ENCODE results near the gene LARP4B.
A peak's percentile ranks its signal among the peaks of the same experiment; 100 is the strongest.

Gene LARP4B

GRCh38 chr10:929960-930624 is 1.4 kb downstream of the LARP4B start:
- peak overlapping the region; percentile 88 for H3K9ac ChIP-seq (ENCODE audit: low read length)
- no peak overlapping the region for H4K8ac ChIP-seq (ENCODE audit: low read depth, low read length)
- H2AK5ac ChIP-seq (ENCODE audit: low read length), result peak overlapping the region; percentile 18
- H3K23ac ChIP-seq (ENCODE audit: low read length), result no peak overlapping the region
- peaks cover 10% of the 10 kb centered on the region for H3K79me1 ChIP-seq (ENCODE audit: low read length)
- peaks cover 39% of the 10 kb centered on the region for H3K79me2 ChIP-seq (ENCODE audit: control insufficient read depth, insufficient read depth, low read length, poor library complexity)
- H3K36me3 ChIP-seq (ENCODE audit: control insufficient read depth in 1 of 2, insufficient read depth in 2 of 2, low read length in 2 of 2), result peaks cover 9% of the 10 kb centered on the region in 2 experiments
- H3K18ac ChIP-seq (ENCODE audit: low read length), result no peak overlapping the region
- H3K4me2 ChIP-seq (ENCODE audit: low read length), result peak overlapping the region; percentile 98
- no peak overlapping the region for H2BK120ac ChIP-seq (ENCODE audit: insufficient read depth, low read length, poor library complexity)
- H2BK12ac ChIP-seq (ENCODE audit: low read length), result no peak overlapping the region
- H2AFZ ChIP-seq (ENCODE audit: insufficient read depth, low read length, poor library complexity), result no peak overlapping the region
- no peak overlapping the region for H4K12ac ChIP-seq (ENCODE audit: low read depth, low read length)
- H3K27ac ChIP-seq (ENCODE audit: low read depth, low read length), result peak overlapping the region; percentile 93
- DNase-seq, result peak in 1 of 2 donors; percentile 20
- H4K91ac ChIP-seq (ENCODE audit: low read depth, low read length), result peak overlapping the region; percentile 32
- H3K9me3 ChIP-seq (ENCODE audit: insufficient read depth, low read depth, low read length), result no peaks in the 10 kb centered on the region
- H3K27me3 ChIP-seq (ENCODE audit: insufficient read depth, low read length), result no peaks in the 10 kb centered on the region
- peak overlapping the region; percentile 90 for H3K4ac ChIP-seq (ENCODE audit: low read depth, low read length)
- peaks cover 2 to 4% of the 10 kb centered on the region in 2 experiments for H3K4me1 ChIP-seq (ENCODE audit: control insufficient read depth in 1 of 2, insufficient read depth in 2 of 2, low read length in 2 of 2)
- no peak overlapping the region for H3K14ac ChIP-seq (ENCODE audit: low read length)
- peak overlapping the region; percentile 25 for H2BK5ac ChIP-seq (ENCODE audit: low read depth, low read length, poor library complexity)
- WGBS (ENCODE audit: extremely low coverage, insufficient coverage, insufficient read length), result no CpG with 5 or more reads among the region's 14 CpGs
- H3K4me3 ChIP-seq (ENCODE audit: low read depth, low read length), result peak overlapping the region; percentile 86

GRCh38 chr10:927131-927530 is 4.4 kb downstream of the LARP4B start:
- Histone ChIP-seq H2BK120ac (ENCODE audit: insufficient read depth, low read length, poor library complexity) (no peak overlapping the region), H4K8ac (ENCODE audit: low read depth, low read length) (no peak overlapping the region), H3K14ac (ENCODE audit: low read length) (no peak overlapping the region), H3K4me3 (ENCODE audit: low read depth, low read length) (no peak overlapping the region), H2BK12ac (ENCODE audit: low read length) (no peak overlapping the region), H3K18ac (ENCODE audit: low read length) (no peak overlapping the region), H2AK5ac (ENCODE audit: low read length) (no peak overlapping the region), H3K36me3 (ENCODE audit: control insufficient read depth in 1 of 2, insufficient read depth in 2 of 2, low read length in 2 of 2) (peaks cover 13% of the 10 kb centered on the region in 2 experiments), H3K9ac (ENCODE audit: low read length) (no peak overlapping the region), H2BK5ac (ENCODE audit: low read depth, low read length, poor library complexity) (no peak overlapping the region), H3K9me3 (ENCODE audit: insufficient read depth, low read depth, low read length) (no peaks in the 10 kb centered on the region), H3K27ac (ENCODE audit: low read depth, low read length) (no peak overlapping the region), H3K79me1 (ENCODE audit: low read length) (peaks cover 10% of the 10 kb centered on the region), H2AFZ (ENCODE audit: insufficient read depth, low read length, poor library complexity) (no peak overlapping the region), H3K4ac (ENCODE audit: low read depth, low read length) (peak overlapping the region; percentile 86), H3K27me3 (ENCODE audit: insufficient read depth, low read length) (no peaks in the 10 kb centered on the region), H3K4me1 (ENCODE audit: control insufficient read depth in 1 of 2, insufficient read depth in 2 of 2, low read length in 2 of 2) (peaks cover 3 to 4% of the 10 kb centered on the region in 2 experiments), H3K23ac (ENCODE audit: low read length) (no peak overlapping the region), H4K91ac (ENCODE audit: low read depth, low read length) (no peak overlapping the region), H4K12ac (ENCODE audit: low read depth, low read length) (no peak overlapping the region), H3K79me2 (ENCODE audit: control insufficient read depth, insufficient read depth, low read length, poor library complexity) (peaks cover 49% of the 10 kb centered on the region), H3K4me2 (ENCODE audit: low read length) (no peak overlapping the region)
- DNase-seq, result no peak
- WGBS (ENCODE audit: extremely low coverage, insufficient coverage, insufficient read length), result no CpG with 5 or more reads among the region's 2 CpGs

GRCh38 chr10:926075-926698 is 5.3 kb downstream of the LARP4B start:
- peaks cover 48% of the 10 kb centered on the region for H3K79me2 ChIP-seq (ENCODE audit: control insufficient read depth, insufficient read depth, low read length, poor library complexity)
- no peaks in the 10 kb centered on the region for H3K27me3 ChIP-seq (ENCODE audit: insufficient read depth, low read length)
- no peak overlapping the region for H3K4me2 ChIP-seq (ENCODE audit: low read length)
- H2BK12ac ChIP-seq (ENCODE audit: low read length), result no peak overlapping the region
- H2AFZ ChIP-seq (ENCODE audit: insufficient read depth, low read length, poor library complexity), result no peak overlapping the region
- H3K4ac ChIP-seq (ENCODE audit: low read depth, low read length), result peak overlapping the region; percentile 86
- WGBS (ENCODE audit: extremely low coverage, insufficient coverage, insufficient read length), result no CpG with 5 or more reads among the region's 4 CpGs
- no peak overlapping the region for H3K23ac ChIP-seq (ENCODE audit: low read length)
- no peak overlapping the region for H2BK120ac ChIP-seq (ENCODE audit: insufficient read depth, low read length, poor library complexity)
- H2AK5ac ChIP-seq (ENCODE audit: low read length), result no peak overlapping the region
- H3K14ac ChIP-seq (ENCODE audit: low read length), result no peak overlapping the region
- no peak overlapping the region for H3K18ac ChIP-seq (ENCODE audit: low read length)
- peaks cover 5% of the 10 kb centered on the region for H3K79me1 ChIP-seq (ENCODE audit: low read length)
- H3K27ac ChIP-seq (ENCODE audit: low read depth, low read length), result no peak overlapping the region
- H3K36me3 ChIP-seq (ENCODE audit: control insufficient read depth in 1 of 2, insufficient read depth in 2 of 2, low read length in 2 of 2), result peaks cover 14 to 15% of the 10 kb centered on the region in 2 experiments
- no peak for DNase-seq
- H3K4me3 ChIP-seq (ENCODE audit: low read depth, low read length), result no peak overlapping the region
- H3K4me1 ChIP-seq (ENCODE audit: control insufficient read depth in 1 of 2, insufficient read depth in 2 of 2, low read length in 2 of 2), result peaks cover 4 to 8% of the 10 kb centered on the region in 2 experiments
- H4K12ac ChIP-seq (ENCODE audit: low read depth, low read length), result no peak overlapping the region
- H2BK5ac ChIP-seq (ENCODE audit: low read depth, low read length, poor library complexity), result no peak overlapping the region
- H4K91ac ChIP-seq (ENCODE audit: low read depth, low read length), result no peak overlapping the region
- H3K9me3 ChIP-seq (ENCODE audit: insufficient read depth, low read depth, low read length), result no peaks in the 10 kb centered on the region
- H4K8ac ChIP-seq (ENCODE audit: low read depth, low read length), result no peak overlapping the region
- no peak overlapping the region for H3K9ac ChIP-seq (ENCODE audit: low read length)

GRCh38 chr10:924524-924859 is 7.0 kb downstream of the LARP4B start:
- no peak overlapping the region for H3K14ac ChIP-seq (ENCODE audit: low read length)
- no CpG with 5 or more reads among the region's 4 CpGs for WGBS (ENCODE audit: extremely low coverage, insufficient coverage, insufficient read length)
- no peak overlapping the region for H3K9ac ChIP-seq (ENCODE audit: low read length)
- H4K12ac ChIP-seq (ENCODE audit: low read depth, low read length), result no peak overlapping the region
- H3K9me3 ChIP-seq (ENCODE audit: insufficient read depth, low read depth, low read length), result no peaks in the 10 kb centered on the region
- H4K8ac ChIP-seq (ENCODE audit: low read depth, low read length), result no peak overlapping the region
- H4K91ac ChIP-seq (ENCODE audit: low read depth, low read length), result no peak overlapping the region
- H3K36me3 ChIP-seq (ENCODE audit: control insufficient read depth in 1 of 2, insufficient read depth in 2 of 2, low read length in 2 of 2), result peaks cover 15% of the 10 kb centered on the region in 2 experiments
- peak overlapping the region; percentile 7 for H3K4ac ChIP-seq (ENCODE audit: low read depth, low read length)
- no peaks in the 10 kb centered on the region for H3K27me3 ChIP-seq (ENCODE audit: insufficient read depth, low read length)
- H3K79me1 ChIP-seq (ENCODE audit: low read length), result no peaks in the 10 kb centered on the region
- no peak overlapping the region for H2AFZ ChIP-seq (ENCODE audit: insufficient read depth, low read length, poor library complexity)
- no peak overlapping the region for H2BK5ac ChIP-seq (ENCODE audit: low read depth, low read length, poor library complexity)
- no peak overlapping the region for H3K27ac ChIP-seq (ENCODE audit: low read depth, low read length)
- no peak overlapping the region for H3K4me3 ChIP-seq (ENCODE audit: low read depth, low read length)
- no peak overlapping the region for H3K4me2 ChIP-seq (ENCODE audit: low read length)
- H2BK120ac ChIP-seq (ENCODE audit: insufficient read depth, low read length, poor library complexity), result no peak overlapping the region
- H2AK5ac ChIP-seq (ENCODE audit: low read length), result no peak overlapping the region
- no peak overlapping the region for H3K18ac ChIP-seq (ENCODE audit: low read length)
- no peak overlapping the region for H2BK12ac ChIP-seq (ENCODE audit: low read length)
- H3K4me1 ChIP-seq (ENCODE audit: control insufficient read depth in 1 of 2, insufficient read depth in 2 of 2, low read length in 2 of 2), result peaks cover 4 to 6% of the 10 kb centered on the region in 2 experiments
- no peak overlapping the region for H3K23ac ChIP-seq (ENCODE audit: low read length)
- peaks cover 38% of the 10 kb centered on the region for H3K79me2 ChIP-seq (ENCODE audit: control insufficient read depth, insufficient read depth, low read length, poor library complexity)
- no peak for DNase-seq
